ENCODE data around the gene CCDC88C.

The CCDC88C gene

DNA sequence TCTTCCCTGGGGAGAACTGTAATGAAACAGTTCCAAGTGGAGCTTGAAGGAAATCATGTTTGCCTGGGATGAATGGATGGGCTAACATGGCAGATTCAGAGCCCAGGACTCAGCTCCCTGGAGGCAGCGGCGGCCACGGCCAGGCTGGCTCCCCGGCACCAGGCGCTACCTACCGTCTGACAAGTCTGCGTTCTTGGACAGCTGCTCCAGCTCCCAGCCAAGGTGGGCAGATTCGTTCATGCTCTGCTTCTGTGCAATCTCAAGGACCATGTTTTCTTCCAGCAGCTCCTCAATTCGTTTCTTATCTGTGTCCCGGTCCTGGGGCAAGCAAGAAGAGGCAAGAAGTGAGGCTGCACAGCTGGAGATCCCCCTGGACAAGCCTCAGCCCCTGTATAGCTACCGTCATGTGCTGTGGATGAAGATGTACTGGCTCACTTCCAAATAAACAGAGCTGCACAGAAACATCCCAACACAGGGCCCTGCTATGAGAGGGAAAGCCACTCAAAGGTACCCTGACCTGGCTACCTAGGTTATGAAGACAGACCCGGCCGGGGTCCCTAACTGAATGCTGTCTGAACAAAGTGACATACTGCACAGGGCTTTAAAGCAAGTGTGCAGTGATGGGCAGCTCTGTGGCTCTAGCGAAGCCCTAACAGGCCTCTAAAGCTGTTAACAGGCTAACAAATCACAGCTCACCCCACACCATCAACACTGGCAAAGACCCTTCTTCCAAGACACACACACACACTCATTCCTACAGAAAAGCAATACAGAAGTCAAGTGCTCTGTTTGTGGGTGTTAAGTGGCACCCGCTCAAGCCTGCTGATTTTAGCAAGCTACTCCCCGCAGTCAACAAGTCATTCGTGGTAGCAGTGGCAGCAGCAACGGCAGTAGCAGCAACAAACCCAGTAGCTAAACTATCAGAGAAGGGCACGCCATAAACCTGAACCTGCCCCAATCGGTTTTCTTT, 92.7 kb downstream of the CCDC88C start:
- DNase-seq, result no peak

DNA sequence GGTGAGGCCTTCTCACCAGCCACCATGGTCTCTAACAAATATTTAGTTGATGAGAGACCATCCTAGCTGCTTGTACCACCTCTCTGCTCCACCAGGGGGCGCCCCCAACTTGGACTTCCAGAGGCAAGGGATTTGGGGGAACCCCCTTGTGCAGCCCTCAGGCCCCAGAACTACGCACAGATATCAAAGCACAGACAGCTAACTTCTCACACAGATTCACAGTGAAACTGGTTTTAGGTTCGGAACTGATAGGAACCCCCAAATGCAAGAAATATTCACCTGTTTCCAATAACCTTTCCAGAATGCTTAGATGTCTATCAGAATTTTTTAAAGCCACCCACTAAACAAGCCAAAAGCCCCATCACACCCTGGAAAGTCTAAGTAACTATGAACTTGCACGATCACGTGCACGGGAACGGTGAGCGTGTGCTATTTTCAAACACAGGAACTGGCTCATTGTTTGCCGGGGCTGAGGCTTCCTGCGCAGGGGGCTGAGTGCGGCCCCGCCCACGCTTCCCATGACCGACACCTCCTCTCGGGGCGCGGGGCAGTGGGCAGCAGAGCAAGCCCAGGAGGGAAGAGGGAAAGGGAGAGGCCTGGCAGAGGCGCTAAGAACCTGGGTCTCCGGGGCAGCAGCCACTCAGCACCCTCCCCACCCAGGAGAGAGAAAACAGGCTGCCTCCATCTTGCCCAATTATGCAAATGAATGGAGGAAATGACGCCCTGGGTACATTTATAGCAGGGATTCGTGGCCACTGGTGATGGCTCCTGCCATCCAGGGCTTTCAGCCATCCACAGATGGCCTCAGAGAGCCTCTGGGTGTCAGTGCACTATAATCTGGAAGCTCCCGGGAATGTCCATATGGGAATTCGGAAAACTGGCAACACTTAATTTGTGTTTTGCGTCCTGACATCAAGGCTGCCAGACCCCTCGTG, 93.7 kb downstream of the CCDC88C start:
- peak; percentile 83 for DNase-seq

DNA sequence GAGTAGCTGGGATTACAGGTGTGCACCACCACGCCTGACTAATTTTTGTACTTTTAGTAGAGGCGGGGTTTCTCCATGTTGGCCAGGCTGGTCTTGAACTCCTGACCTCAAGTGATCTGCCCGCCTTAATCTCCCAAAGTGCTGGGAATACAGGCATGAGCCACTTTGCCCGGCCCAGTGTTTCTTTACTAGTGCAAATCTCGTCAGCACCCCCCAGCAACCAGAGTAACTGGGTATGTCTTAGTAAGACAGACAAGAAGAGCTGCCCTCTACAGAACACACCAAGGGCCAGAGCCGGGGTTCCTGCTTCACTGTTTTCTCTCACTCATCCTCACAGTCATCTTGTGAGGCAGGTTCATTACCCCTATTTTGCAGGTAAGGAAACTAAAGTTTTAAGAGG, 94.6 kb downstream of the CCDC88C start:
- no peak for DNase-seq

DNA sequence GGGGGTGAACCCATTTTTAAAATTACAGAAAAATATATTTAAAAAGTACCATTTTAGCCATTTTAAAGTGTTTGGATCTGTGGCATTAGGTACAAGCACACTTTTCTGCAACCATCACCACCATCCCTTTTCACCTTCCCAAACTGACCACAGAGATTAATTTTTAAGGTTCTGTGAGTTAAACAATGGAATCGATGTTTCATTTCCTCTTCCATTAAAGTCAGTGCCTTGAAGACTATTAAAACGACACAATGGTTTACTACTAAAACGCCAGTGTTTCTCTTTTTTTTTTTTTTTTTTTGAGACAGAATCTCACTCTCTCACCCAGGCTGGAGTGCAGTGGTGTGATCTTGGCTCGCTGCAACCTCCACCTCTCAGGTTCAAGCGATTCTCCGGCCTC, 95.0 kb downstream of the CCDC88C start:
- DNase-seq, result no peak

DNA sequence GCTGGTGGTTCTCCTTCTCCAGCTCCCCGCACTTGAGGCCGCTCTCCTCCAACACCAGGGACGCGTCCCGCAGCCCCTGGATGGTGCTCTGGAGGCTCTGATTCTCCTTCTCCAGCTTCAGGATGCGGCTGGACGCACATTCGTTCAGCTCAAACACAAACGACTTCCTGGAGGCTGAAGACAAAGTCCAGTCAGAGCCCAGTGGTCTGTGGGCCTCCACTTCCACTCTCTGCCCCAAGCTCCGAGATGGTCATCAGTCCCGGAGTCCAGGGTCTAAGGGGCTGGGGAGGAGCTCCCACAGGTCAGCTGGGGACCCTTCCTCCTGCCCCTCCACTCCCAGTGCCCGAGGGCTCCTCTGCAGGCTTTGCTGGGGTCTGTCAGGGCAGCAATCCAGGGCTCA, 96.5 kb downstream of the CCDC88C start:
- no peak for DNase-seq

DNA sequence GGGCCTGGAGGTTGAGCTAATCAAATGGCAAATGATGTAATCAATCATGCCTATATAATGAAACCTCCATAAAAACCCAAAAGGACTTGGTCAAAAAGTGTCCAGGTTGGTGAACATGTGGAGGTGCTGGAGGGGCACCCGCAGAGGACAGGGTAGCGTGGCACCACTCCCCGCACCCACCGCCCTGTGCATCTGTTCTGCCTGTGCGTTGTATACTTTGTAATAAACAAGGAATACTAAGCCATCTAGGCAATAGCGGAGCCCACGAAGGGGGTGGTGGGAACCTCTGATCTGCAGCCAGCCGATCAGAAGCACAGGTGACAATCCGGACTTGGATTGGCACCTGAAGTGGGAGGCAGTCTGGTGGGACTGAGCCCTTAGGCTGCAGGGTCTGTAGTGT, 97.4 kb downstream of the CCDC88C start:
- DNase-seq, result no peak

DNA sequence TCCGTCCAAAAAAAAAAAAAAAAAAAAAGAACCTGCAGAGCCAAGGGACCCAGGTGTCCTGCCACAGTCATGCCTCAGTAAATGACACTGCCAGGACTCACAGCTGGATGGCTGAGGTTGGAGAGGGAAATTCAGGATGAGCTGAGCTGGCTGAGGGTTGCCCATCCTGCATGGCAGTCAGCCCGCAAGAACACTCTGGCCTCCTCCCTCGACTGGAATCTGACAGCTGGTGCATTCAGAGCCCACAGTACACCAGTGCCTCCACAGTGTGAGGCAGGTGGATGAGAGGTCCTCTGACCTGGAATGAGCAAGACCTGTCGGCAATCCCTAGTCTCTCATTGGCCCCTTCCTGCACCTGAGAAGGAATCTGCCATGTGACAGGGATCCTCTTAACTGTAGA, 98.7 kb downstream of the CCDC88C start:
- DNase-seq, result no peak

DNA sequence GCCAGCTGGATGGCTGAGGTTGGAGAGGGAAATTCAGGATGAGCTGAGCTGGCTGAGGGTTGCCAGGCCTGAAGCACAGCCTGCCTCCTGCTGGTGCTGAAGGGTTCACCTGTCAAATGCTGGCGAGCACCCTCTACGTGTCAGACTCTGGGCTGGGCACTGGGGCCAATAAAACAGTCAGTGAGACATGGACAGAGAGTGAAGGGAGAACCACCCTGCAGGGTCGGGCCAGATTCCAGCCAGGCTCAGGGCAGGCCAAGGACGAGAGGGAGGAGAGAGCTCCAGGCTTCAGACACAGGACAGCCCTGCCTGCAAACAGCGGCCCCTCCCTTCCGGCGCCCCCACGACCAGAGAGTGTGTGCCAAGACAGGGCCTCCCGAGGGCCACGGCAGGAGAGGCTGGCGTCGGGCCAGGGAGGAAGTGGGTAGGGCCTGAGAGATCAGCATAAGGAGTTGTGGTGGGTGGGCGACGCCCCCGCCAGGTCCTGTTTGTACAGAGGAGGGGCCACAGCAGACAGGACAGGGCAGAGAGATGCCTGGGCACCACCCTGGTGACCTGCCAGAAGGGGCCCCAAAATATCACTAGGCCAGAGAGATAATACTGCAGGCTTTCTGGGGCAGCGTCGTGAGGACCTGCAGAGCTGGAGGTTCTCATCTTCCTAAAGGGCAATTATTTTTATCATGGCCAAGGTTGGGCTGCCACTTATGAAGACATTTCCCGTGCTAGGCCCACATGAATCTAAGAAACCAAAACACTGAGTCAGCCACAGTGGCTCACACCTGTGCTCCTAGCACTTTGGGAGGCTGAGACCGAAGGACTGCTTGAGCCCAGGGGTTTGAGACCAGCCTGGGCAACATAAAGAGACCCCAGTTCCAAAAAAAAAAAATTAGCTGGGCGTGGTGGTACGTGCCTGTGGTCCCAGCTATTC, 100.0 kb downstream of the CCDC88C start:
- DNase-seq, result no peak

DNA sequence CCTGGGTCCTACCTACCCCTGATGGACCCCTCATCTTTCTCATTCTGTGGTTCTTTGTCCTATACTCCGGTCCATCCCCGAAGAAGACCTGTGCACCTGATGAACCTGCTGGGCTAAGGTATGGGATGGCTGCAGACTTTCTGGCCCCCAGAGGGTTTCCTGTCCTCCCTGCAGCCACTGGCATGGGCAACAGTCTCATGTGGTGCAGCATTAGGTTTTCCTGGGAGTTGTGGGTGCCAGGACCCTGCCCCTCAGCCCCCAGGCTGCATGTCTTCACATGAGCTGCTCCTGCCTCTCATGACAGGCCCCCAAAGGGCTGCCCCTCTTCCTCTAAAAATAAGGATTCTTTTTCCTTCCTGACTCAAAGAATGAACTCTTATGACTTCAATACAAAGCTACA, 100.9 kb downstream of the CCDC88C start:
- no peak for DNase-seq

DNA sequence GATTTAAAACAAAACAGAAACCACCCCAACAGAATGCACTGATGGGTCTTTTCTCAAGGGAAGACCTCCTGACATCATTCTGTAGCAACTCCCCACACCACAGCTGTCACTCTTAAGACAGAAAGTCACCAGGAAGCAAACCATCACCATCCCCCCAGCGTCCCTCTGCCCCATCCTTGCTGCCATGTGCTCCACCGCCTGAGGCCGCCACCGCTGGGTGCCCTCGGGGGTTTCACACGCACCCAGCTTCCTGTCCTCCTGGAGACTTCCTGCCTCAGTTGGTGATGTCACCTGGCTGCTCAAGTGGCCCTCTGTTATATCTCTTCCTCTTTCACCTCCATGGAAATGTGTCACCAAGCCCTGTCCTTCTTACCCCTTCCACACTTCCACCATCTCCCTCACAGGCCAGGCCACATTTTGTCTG, 101.8 kb downstream of the CCDC88C start:
- no peak for DNase-seq

DNA sequence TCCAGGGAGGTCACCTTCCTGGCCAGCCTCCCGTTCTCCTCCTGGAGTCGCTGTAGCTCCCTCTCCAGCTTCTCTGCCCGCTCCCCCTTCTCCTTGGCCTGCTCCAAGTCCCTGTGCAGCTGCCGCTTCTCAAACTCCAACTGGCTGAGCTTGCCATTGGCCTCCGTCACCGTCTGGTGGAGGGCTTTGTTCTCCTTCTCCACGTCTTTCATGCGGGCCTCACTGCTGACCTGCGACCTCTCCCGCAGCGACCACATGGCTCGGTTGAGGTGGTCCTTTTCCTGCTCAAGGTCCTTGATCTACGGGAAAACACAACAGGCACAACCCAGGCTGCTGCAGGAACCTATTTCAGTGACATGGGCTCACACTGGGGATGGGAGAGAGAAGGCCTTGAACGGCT, 103.8 kb downstream of the CCDC88C start:
- DNase-seq, result no peak

DNA sequence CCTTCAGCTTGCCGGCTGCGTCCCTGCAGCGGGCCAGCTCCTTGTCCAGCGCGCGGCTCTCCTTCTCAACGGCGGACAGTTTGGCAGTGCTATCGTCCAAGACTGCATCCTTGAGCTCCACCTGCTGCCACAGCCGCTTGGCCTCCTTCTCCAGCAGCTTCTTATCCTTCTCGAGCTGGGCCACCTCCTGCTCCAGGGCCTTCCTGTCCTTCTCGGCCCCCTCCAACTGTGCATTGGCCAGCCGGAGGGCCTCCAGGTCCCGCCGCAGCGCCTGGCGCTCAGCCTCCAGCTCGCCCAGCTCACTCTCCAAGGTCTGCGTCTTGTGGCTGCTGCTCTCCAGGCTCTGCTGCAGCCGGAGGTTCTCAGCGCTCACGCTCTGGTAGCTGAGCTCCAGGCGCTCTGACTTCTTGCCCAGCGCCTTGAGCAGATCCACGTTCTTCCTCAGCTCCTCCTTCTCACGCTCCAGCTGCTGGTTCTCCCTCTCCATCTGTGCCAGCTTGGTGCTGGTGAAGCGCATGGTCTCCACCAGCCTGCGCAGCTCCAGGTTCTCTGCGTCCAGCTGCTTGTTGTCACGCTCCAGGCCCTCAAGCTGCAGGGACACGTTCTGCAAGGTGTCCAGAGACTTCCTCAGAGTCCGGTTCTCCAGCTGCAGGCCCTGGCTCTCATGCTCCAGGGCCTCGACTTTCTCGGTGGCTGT, 104.3 kb downstream of the CCDC88C start:
- DNase-seq, result no peak

DNA sequence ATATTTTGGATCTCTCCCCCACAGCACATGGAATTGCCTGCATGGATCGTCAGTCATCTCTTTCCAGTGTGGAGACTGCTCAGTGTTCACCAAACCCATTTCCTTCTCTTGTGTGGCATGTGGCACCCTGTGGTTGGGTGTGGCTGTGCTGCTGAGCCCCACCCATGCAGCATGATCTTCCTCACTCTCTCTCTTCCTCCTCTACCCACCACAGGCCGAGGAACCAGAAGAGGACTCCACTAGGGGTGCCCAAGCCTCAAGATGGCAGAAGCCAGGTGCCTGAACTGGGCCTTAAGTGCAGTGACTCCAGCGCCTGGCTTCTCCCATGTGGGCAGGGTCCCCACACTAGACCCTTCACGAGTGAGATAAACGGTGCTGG, 106.3 kb downstream of the CCDC88C start:
- no peak for DNase-seq

DNA sequence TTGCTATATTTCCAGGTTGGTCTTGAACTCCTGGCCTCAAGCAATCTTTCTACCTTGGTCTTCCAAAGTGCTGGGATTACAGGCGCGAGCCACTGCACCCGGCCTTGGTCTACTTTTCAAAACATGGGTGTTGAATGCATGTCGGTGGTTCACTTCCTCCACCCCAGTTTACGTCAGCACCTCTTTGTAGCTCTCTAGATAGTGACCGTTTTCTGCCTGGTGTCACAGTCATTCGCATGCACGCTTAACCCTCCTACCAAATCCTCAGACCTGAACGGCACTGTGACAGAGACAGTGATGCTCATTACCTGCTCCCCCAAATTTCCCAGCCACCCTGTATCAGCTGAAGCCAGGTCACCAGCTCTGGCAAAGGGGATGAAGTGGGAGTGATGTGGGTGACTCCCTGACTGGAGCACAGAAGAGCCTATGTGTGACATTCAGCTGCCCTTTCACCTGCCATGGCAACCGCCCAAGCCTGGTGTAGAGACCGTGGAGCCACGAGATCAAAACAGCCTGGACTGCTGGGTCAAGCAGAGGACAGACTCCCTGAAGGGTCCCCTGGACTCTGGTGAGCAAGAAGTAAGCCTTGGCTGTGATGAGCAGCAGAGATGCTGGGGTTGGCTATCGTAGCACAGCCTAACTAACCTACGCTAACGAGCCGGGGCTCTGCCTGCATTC, 106.9 kb downstream of the CCDC88C start:
- no peak for DNase-seq

DNA sequence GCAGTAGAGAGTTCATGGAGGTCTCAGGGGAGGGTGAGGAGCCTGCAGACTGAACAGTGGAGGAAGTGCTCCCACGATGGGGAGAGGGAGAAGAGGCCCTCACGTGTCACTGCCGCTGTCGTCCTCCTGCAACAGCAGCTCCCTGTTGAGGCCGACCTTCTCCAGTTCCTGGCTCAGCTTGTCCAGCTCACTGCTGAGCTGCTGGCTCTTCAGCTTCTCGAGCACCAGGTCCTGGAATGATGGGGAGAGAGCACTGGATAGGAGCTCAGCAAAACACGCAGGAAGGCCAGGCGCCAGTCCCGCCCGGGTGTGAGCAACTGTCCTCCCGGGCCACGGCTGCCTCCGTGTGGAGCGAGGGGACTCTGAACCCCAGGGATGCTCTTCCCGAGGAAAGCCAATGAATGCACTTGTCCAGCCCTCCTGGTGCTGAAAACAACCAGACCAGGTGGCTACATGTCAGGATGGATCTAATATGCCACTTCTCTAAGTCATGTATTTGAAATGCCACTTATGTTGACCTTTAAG, 107.8 kb downstream of the CCDC88C start:
- no peak for DNase-seq

DNA sequence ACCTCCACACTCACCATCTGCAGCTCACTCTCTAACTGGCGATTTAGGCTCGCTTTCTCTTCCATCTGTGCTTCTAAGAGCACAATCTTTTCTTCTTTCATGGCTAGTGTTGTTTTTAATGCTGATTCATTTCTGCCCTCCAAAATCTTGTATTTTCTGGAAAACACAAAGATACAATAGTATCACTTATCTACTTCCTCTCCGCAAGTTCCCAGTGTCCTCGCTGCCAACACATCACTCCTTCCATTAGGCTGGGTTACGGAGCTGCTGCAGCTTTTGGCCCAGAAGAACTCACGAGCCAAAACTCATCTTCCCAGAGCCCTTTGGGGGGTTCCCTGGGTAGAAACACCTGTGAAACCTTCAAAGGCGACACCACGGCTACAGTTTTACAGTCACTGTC, 109.3 kb downstream of the CCDC88C start:
- DNase-seq, result no peak

DNA sequence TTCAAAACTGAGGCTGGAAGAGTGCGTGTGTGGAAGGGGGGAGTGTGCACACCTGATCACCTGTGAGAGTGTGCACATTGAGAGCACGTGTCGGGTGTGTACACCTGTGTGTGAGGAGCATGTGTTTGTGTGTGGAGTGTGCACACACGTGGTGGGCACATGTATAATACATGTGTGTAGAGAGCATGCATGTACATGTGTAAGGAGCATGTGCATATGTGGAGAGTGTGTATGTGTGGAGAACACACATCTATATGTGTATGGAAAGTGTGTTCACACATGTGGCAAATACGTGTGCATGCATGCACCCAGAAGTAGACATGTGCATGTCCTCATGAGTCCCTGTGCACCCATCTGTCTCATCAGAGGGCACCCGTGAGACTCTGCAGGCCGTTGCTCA, 110.0 kb downstream of the CCDC88C start:
- no peak for DNase-seq

DNA sequence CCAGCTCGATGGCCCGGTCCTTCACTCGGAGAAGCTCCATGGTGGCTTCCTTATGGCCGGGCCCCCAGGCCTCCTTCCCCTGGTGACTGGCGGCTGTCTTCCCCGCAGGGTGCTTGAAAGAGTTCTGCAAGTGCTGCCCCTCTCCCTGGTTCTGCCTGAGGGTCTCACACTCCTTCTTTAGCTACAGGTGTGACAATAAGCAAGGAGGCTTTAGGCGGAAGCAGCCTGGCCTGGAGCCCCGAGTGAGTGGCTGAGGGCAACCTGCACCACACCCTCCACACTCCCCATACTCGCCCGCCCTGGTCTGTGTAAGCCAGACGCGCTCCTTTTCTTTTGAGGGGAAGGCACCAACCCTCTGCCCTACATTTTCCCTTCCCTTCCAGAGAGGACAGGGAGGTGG, 110.6 kb downstream of the CCDC88C start:
- no peak for DNase-seq

DNA sequence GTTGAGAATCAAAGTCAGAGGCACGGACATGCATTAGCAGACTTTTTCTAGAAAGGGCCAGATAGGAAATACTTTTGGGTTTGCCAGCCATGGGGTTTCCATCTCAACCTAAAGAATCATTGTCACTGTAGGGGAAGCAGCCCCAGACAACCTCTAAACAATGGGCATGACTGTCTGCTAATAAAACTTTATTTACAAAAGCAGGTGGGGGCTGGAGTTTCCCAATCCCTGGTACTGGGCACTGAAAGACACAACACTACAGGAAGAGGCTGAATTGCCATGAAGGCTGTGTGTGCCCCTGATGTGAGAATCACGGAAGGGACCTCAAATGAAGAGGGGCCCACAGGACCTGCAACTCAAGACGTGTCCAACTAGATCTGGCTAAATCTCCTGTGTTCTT, 111.1 kb downstream of the CCDC88C start:
- DNase-seq, result no peak

DNA sequence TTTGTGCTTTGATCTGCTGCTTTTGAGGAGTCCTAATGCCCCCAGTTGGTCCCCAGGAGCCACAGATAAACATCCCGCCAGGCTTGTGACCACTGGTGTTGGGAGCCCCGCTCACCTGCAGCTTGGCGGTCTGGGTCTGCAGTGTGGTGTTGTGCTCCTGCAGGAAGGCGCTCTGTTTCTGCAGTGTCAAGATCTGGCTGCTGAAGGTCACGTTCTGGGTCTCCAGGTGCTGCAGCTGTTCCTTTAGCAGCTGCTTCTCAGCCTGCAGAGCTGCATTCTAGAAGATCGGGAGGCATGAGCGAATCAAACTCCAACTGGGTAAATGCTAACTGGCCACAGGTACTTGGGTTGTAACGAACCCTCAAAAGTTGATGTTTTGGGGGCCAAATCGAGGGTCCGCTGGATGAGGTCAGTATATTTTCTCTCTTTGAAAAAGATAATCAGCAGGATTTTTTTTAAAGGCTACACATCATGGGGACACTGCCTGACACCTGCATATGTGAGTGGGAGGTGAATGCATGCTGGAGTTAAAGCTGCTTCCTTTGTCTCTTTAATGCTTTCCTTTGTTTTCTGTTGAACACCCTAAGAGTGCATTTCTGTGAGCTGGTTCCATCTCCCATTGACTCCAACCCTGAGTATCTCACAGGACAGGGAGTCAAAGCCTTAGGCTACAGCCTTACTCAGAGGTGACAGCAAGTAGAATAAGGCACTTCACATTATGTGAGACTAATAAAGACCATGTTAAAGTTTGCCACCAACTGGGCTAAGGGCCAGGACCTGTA, 111.8 kb downstream of the CCDC88C start:
- no peak for DNase-seq

DNA sequence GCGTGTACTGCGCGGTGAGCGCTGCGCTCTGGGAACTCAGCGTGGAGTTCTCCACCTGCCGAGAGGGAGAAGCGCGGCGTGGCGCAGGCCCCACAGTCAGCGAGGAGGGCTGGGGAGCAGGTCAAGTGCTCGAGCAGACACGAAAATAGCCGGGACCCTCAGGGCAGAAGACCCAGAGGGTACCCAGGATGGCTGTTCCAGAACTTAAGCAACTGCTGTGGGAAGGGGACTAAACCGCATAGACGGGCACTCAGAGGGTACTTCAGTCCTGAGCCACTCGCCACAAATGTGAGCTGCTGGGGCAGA, 113.7 kb downstream of the CCDC88C start:
- no peak for DNase-seq
